Endothelial cell of umbilical vein (primary cell): ENCODE results near the gene BZW1. TPM values are rescaled to one million over a fixed set of nuclear protein-coding genes. Genes with fewer than 3 reads are reported as not detected.

Source experiments
- BruUV-seq: library from RNA; stranded (reverse); fragments of 400-500 nt; replicated peaks from 2 replicates; lab custom pipeline; 2021; lab: Mats Ljungman, UMichigan
- CTCF ChIA-PET: fragments of 300-600, 350-600 bp; sonication (Branson Sonifier 250); formaldehyde crosslinking; loops from one replicate; lab custom pipeline; 2021; ENCODE audit warnings: antibody characterized with exemption, inconsistent platforms; lab: Charles Lee
- POLR2A ChIA-PET: fragments of 300-600, 350-600 bp; sonication (Branson Sonifier 250); formaldehyde crosslinking; loops from one replicate; lab custom pipeline; 2021; ENCODE audit warnings: antibody characterized with exemption, inconsistent platforms; lab: Charles Lee
- DNase-seq: peaks from one replicate; pipeline ENCODE4 v3.0.0-alpha.2; 2011; ENCODE audit warnings: low read depth, low spot score
- FAIRE-seq: peaks from 2 replicates; lab custom pipeline; 2011; peaks lifted over from hg19 to GRCh38; lab: Jason Lieb, UNC
- H2AFZ ChIP-seq: 2 replicates; pipeline ENCODE4 v1.6.0; 2012; ENCODE audit warnings: low read depth, low read length, control low read depth, inconsistent platforms
- H3K27ac ChIP-seq: 2 replicates; pipeline ENCODE4 v1.5.1; 2011; ENCODE audit warnings: low read depth, mild to moderate bottlenecking, control low read depth, low read length, moderate library complexity; ENCODE audit not compliant: insufficient read depth
- H3K27me3 ChIP-seq, 2 experiments: 2 replicates each; pipeline versions ENCODE4 v1.6.0 to v1.6.1; 2011; ENCODE audit warnings: low read length in 2 of 2, mixed read lengths in 1 of 2; ENCODE audit not compliant: control insufficient read depth in 2 of 2, insufficient read depth in 2 of 2
- H3K36me3 ChIP-seq, 2 experiments: 2 replicates in 1 of 2; 3 replicates in 1 of 2; pipeline ENCODE4 v1.5.1; 2011; ENCODE audit warnings: low read length in 2 of 2, mild to moderate bottlenecking in 1 of 2, moderate library complexity in 1 of 2; ENCODE audit not compliant: control insufficient read depth in 2 of 2, insufficient read depth in 2 of 2; ENCODE audit errors: extremely low read depth in 1 of 2
- H3K4me1 ChIP-seq: 3 replicates; pipeline ENCODE4 v1.5.1; 2011; ENCODE audit warnings: mild to moderate bottlenecking, low read length; ENCODE audit not compliant: control insufficient read depth, insufficient read depth; ENCODE audit errors: extremely low read depth
- H3K4me2 ChIP-seq: 2 replicates; pipeline ENCODE4 v1.6.1; 2011; ENCODE audit warnings: low read length, control low read depth, mixed read lengths; ENCODE audit not compliant: insufficient read depth
- H3K4me3 ChIP-seq, 3 experiments: fragments of 200-600 bp in 1 of 3; sonication (generic), shearing (Covaris generic) in 1 of 3; replicated peaks in 1 of 3; 2 replicates each; pipeline ENCODE4 v1.5.1; 2011 to 2016; ENCODE audit warnings: control low read depth in 3 of 3, low read length in 3 of 3, mild to moderate bottlenecking in 2 of 3, inconsistent platforms in 1 of 3, low read depth in 1 of 3, moderate library complexity in 1 of 3; ENCODE audit not compliant: insufficient read depth in 1 of 3
- H3K79me2 ChIP-seq: 2 replicates; pipeline ENCODE4 v1.6.0; 2012; ENCODE audit warnings: low read length, inconsistent platforms; ENCODE audit not compliant: control insufficient read depth, insufficient read depth
- H3K9ac ChIP-seq: replicated peaks from 2 replicates; pipeline ENCODE3; 2011; ENCODE audit warnings: low read length, control low read depth; ENCODE audit not compliant: insufficient read depth; ENCODE audit errors: extremely low read depth
- H3K9me1 ChIP-seq: replicated peaks from 3 replicates; pipeline ENCODE4 v1.6.0; 2011; ENCODE audit warnings: mild to moderate bottlenecking, low read length; ENCODE audit not compliant: control insufficient read depth, insufficient read depth; ENCODE audit errors: extremely low read depth
- H3K9me3 ChIP-seq: replicated peaks from 2 replicates; pipeline ENCODE4 v1.5.1; 2012; ENCODE audit warnings: low read length, inconsistent platforms; ENCODE audit not compliant: control insufficient read depth, insufficient read depth
- H4K20me1 ChIP-seq: replicated peaks from 2 replicates; pipeline ENCODE3; 2011; ENCODE audit warnings: mild to moderate bottlenecking, low read length; ENCODE audit not compliant: control insufficient read depth, insufficient read depth; ENCODE audit errors: extremely low read depth
- CTCF ChIP-seq, 2 donors: IDR thresholded peaks; 1 replicate in 1 of 2; 2 replicates in 1 of 2; pipeline ENCODE4 v1.5.1; 2011; ENCODE audit warnings: low read length in 2 of 2, mild to moderate bottlenecking in 2 of 2, moderate library complexity in 2 of 2, control low read depth in 1 of 2, inconsistent platforms in 1 of 2, low read depth in 1 of 2; ENCODE audit not compliant: insufficient read depth in 1 of 2; ENCODE audit errors: extremely low read depth in 1 of 2
- EZH2 ChIP-seq: IDR thresholded peaks from 2 replicates; pipeline ENCODE4 v1.6.1; 2012; ENCODE audit warnings: borderline replicate concordance, low read depth, mild to moderate bottlenecking, moderate library complexity, low read length, inconsistent platforms; ENCODE audit not compliant: severe bottlenecking
- GATA2 ChIP-seq: IDR thresholded peaks from 2 replicates; pipeline ENCODE4 v1.7.0; 2011; ENCODE audit warnings: low read depth, mild to moderate bottlenecking, moderate library complexity, mixed read lengths, low read length; ENCODE audit not compliant: insufficient read length, insufficient read depth
- MYC ChIP-seq: IDR thresholded peaks from one replicate; pipeline ENCODE4 v1.6.1; 2011; ENCODE audit warnings: mild to moderate bottlenecking, low read depth, low read length
- POLR2A ChIP-seq: IDR thresholded peaks from 2 replicates; pipeline ENCODE4 v1.6.1; 2012; ENCODE audit warnings: low read depth, mild to moderate bottlenecking, control low read depth, low read length
- POLR2AphosphoS5 ChIP-seq: IDR thresholded peaks from 2 replicates; pipeline ENCODE4 v1.6.1; 2012; ENCODE audit warnings: low read depth, mild to moderate bottlenecking, control low read depth, low read length, moderate library complexity; ENCODE audit not compliant: insufficient read depth
- dilution Hi-C: fragments of 300-500 bp; cut with MboI; formaldehyde crosslinking; loops from one replicate; pipeline ENCODE4 v1.15.0; 2019; ENCODE audit warnings: low sequenced_read_pairs; ENCODE audit not compliant: extremely low pct_ligation_motif_present
- intact Hi-C: fragments of 100-400 bp; cut with micrococcal nuclease; formaldehyde crosslinking; loops from one replicate; pipeline ENCODE4 v1.10.0; 2022
- polyA plus RNA-seq, 4 experiments: library from polyadenylated mRNA; depleted of rRNA in 3 of 4; stranded (reverse) in 3 of 4; unstranded in 1 of 4; fragments of >200 nt; gene quantifications; 2 replicates each; pipeline versions ENCODE4 v1.2.1 to v1.2.3, GENCODE V29; 2011 to 2012; ENCODE audit warnings: missing spikeins in 1 of 4
- total RNA-seq: library from RNA; stranded (reverse); gene quantifications from 2 replicates; pipeline ENCODE4 v1.2.3, GENCODE V29; 2021
- TF ChIP-seq, protein P1 (sequence below): IDR thresholded peaks from 2 replicates; pipeline ENCODE4 v1.6.1; 2011; ENCODE audit not compliant: insufficient read depth, insufficient read length

The BZW1 gene
- total and polyA plus RNA-seq, 2 donors (not counting 3 experiments of a cell fraction or from before 2014, with no cell fraction given): 174 to 353 TPM

GRCh38 chr2:200828104-200828503, 16.4 kb downstream of the BZW1 start:
- Histone ChIP-seq H3K9me1 (no peaks in the 10 kb centered on the region), H3K79me2 (no peaks in the 10 kb centered on the region), H2AFZ (no peak overlapping the region), H3K36me3 (no peaks in the 10 kb centered on the region), H4K20me1 (peaks cover 4% of the 10 kb centered on the region), H3K9me3 (no peaks in the 10 kb centered on the region), H3K4me1 (no peaks in the 10 kb centered on the region), H3K27me3 (peaks cover 0 to 2% of the 10 kb centered on the region in 2 experiments), H3K4me3 (no peak overlapping the region), H3K4me2 (no peak overlapping the region), H3K27ac (no peak overlapping the region), H3K9ac (no peak overlapping the region)
- TF ChIP-seq MYC (no peak), POLR2A (no peak)
- BruUV-seq: no TSS peak
- intact Hi-C loops (no loop called here), dilution Hi-C loops (no loop called here)
- DNase-seq: no peak
- FAIRE-seq: no peak
- ChIA-PET POLR2A (no interaction called here), CTCF (interaction anchor here (0.9 to 3.0 kb wide), 4 partner anchors 9 to 115 kb away, joined by 3 to 15 read pairs (median 6); no protein-coding TSS in a partner anchor)

- Histone ChIP-seq H2AFZ (no peak overlapping the region), H3K9ac (no peak overlapping the region), H3K4me1 (no peaks in the 10 kb centered on the region), H3K27ac (no peak overlapping the region), H3K27me3 (peaks cover 0 to 2% of the 10 kb centered on the region in 2 experiments), H3K4me3 (no peak overlapping the region), H3K9me1 (no peaks in the 10 kb centered on the region), H4K20me1 (peaks cover 4% of the 10 kb centered on the region), H3K9me3 (no peaks in the 10 kb centered on the region), H3K79me2 (no peaks in the 10 kb centered on the region), H3K36me3 (no peaks in the 10 kb centered on the region), H3K4me2 (no peak overlapping the region)
- ChIA-PET CTCF (interaction anchor here (0.9 to 3.0 kb wide), 4 partner anchors 10 to 116 kb away, joined by 3 to 15 read pairs (median 6); no protein-coding TSS in a partner anchor), POLR2A (interaction anchor here (1.1 kb wide), 1 partner anchor 9 kb away, joined by 3 read pairs; no protein-coding TSS in a partner anchor)
- no peak for DNase-seq
- no TSS peak for BruUV-seq
- no peak for FAIRE-seq
- dilution Hi-C loops: no loop called here
- intact Hi-C loops: no loop called here
- TF ChIP-seq POLR2AphosphoS5 (no peak), GATA2 (no peak), CTCF (IDR thresholded peaks at IDR 0.05; ENCODE audit: extremely low read depth in 1 of 2, insufficient read depth in 1 of 2, low read depth in 1 of 2, low read length in 2 of 2) (no peak), MYC (no peak), EZH2 (no peak), POLR2A (no peak)
- TF ChIP-seq, protein P1, sequence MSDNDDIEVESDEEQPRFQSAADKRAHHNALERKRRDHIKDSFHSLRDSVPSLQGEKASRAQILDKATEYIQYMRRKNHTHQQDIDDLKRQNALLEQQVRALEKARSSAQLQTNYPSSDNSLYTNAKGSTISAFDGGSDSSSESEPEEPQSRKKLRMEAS: no peak
These were observed 17.0 kb downstream of the BZW1 start for GRCh38 chr2:200828572-200829257.
